HepG2 (cell line): ENCODE data around the gene PREP. TPM values are rescaled to one million over a fixed set of nuclear protein-coding genes. Genes with fewer than 3 reads are reported as not detected.

Experiments used
- AHDC1 ChIP-seq: sonication (generic); formaldehyde crosslinking; IDR thresholded peaks from 2 replicates; pipeline ENCODE4 v1.5.1; 2020; ENCODE audit warnings: mild to moderate bottlenecking, missing genetic modification reagents, borderline replicate concordance
- ATF4 ChIP-seq, 2 experiments: fragments of 450-650 bp in 1 of 2; sonication (generic) in 1 of 2; formaldehyde crosslinking; IDR thresholded peaks; 2 replicates each; pipeline versions ENCODE4 v1.5.0 to v1.8.0; 2020 to 2022; ENCODE audit warnings: mild to moderate bottlenecking in 1 of 2, missing genetic modification reagents in 1 of 2
- CC2D1A ChIP-seq: sonication (generic); formaldehyde crosslinking; IDR thresholded peaks from 2 replicates; pipeline ENCODE4 v1.8.1; 2023; ENCODE audit warnings: mild to moderate bottlenecking, missing genetic modification reagents
- CHD2 ChIP-seq: IDR thresholded peaks from 2 replicates; pipeline ENCODE4 v1.6.1; 2011; ENCODE audit warnings: low read depth, low read length, improper control_type of control experiment
- DR1 ChIP-seq: sonication (generic); formaldehyde crosslinking; IDR thresholded peaks from 2 replicates; pipeline ENCODE4 v1.8.0; 2021; ENCODE audit warnings: mild to moderate bottlenecking, missing genetic modification reagents, inconsistent platforms
- E2F1 ChIP-seq: sonication (generic); formaldehyde crosslinking; IDR thresholded peaks from 2 replicates; pipeline ENCODE4 v1.5.0; 2020; ENCODE audit warnings: missing genetic modification reagents
- E2F2 ChIP-seq: sonication (generic); formaldehyde crosslinking; IDR thresholded peaks from 2 replicates; pipeline ENCODE4 v1.4.0; 2020; ENCODE audit warnings: missing genetic modification reagents, borderline replicate concordance
- HNF1B ChIP-seq: sonication (generic); formaldehyde crosslinking; IDR thresholded peaks from 2 replicates; pipeline ENCODE4 v1.5.1; 2020; ENCODE audit warnings: mild to moderate bottlenecking, moderate library complexity, missing genetic modification reagents
- NR2F2 ChIP-seq: IDR thresholded peaks from 2 replicates; pipeline ENCODE4 v1.6.1; 2012; ENCODE audit warnings: low read depth, inconsistent platforms, borderline replicate concordance
- NR2F6 ChIP-seq, 2 experiments: IDR thresholded peaks; 2 replicates each; pipeline ENCODE4 v1.6.1; 2016; ENCODE audit warnings: antibody characterized with exemption in 1 of 2, mild to moderate bottlenecking in 1 of 2
- SMC3 ChIP-seq: IDR thresholded peaks from 2 replicates; pipeline ENCODE4 v1.6.1; 2011; ENCODE audit warnings: low read length, improper control_type of control experiment
- SOX5 ChIP-seq: IDR thresholded peaks from 2 replicates; pipeline ENCODE4 v1.6.1; 2016; ENCODE audit warnings: borderline replicate concordance
- ZNF18 ChIP-seq: sonication (generic); formaldehyde crosslinking; IDR thresholded peaks from 2 replicates; pipeline ENCODE4 v1.8.0; 2022; ENCODE audit warnings: mild to moderate bottlenecking, missing genetic modification reagents; ENCODE audit not compliant: insufficient replicate concordance
- ZNF362 ChIP-seq: sonication (generic); formaldehyde crosslinking; IDR thresholded peaks from 2 replicates; pipeline ENCODE4 v1.4.0; 2020; ENCODE audit warnings: missing genetic modification reagents, mild to moderate bottlenecking, borderline replicate concordance
- polyA plus RNA-seq, 8 experiments: library from polyadenylated mRNA; depleted of rRNA in 3 of 8; stranded (reverse) in 7 of 8; unstranded in 1 of 8; fragments of >200 nt; fragmentation: Illumina TruSeq in 4 of 8; extraction: Trizol in 4 of 8; gene quantifications; 2 replicates each; pipeline versions ENCODE4 v1.2.1 to v1.2.3, GENCODE V29; 2011 to 2016; ENCODE audit warnings: low read depth in 4 of 8, missing spikeins in 1 of 8, mixed read lengths in 1 of 8; ENCODE audit not compliant: insufficient read depth in 1 of 8
- total RNA-seq, 5 experiments: library from RNA; depleted of rRNA; stranded (reverse); fragments of >200 nt; fragmentation: Illumina TruSeq; extraction: Trizol; gene quantifications; 2 replicates each; pipeline ENCODE4 v1.2.3, GENCODE V29; 2016; ENCODE audit warnings: low read depth in 1 of 5

Gene PREP
- total and polyA plus RNA-seq, 2 of the 13 experiments (the other 11 are each of a cell fraction or from before 2014, with no cell fraction given), result 12.6 to 15.9 TPM

- TF ChIP-seq E2F2 (CRISPR knock-in tag), result no peak
- no peak; the same call in none of the 2 replicates for TF ChIP-seq NR2F6 (IDR thresholded peaks at IDR 0.05)
- TF ChIP-seq NR2F6 (CRISPR knock-in tag; IDR thresholded peaks at IDR 0.05), result 0 out of 2 replicates have a peak, but pooled peaks have one; percentile 54
- peak; percentile 81 for TF ChIP-seq SOX5 (CRISPR knock-in tag)
- 0 out of 2 replicates have a peak, but pooled peaks have one; percentile 28 for TF ChIP-seq NR2F2
- no peak for TF ChIP-seq CC2D1A (CRISPR knock-in tag)
- no peak for TF ChIP-seq ZNF18 (CRISPR knock-in tag)
- TF ChIP-seq ATF4 (CRISPR knock-in tag; IDR thresholded peaks at IDR 0.05), result no peak
- 0 out of 2 replicates have a peak, but pooled peaks have one; percentile 25 for TF ChIP-seq HNF1B
- peak; percentile 91 for TF ChIP-seq ZNF362 (CRISPR knock-in tag)
- TF ChIP-seq CHD2, result no peak
- no peak for TF ChIP-seq E2F1 (CRISPR knock-in tag)
- no peak for TF ChIP-seq DR1 (CRISPR knock-in tag)
- TF ChIP-seq SMC3, result no peak
- TF ChIP-seq AHDC1 (CRISPR knock-in tag), result 0 out of 2 replicates have a peak, but pooled peaks have one; percentile 23
Observed at GRCh38 chr6:105428342-105428957, 25.6 kb upstream of the PREP start (continued).
